Breast epithelium (tissue), 4 donors: Measurements from ENCODE around the gene ZC3H12D. TPM values are rescaled to one million over a fixed set of nuclear protein-coding genes. Genes with fewer than 3 reads are reported as not detected.

Experiments
- DNase-seq, 2 donors: peaks; one replicate each; pipeline ENCODE4 v3.0.0-alpha.2; 2019; ENCODE audit warnings: low spot score in 2 of 2
- H3K27ac ChIP-seq, 2 donors: fragments of 200-600 bp; sonication (generic) in 1 of 2; one replicate each; pipeline ENCODE4 v1.5.1; 2016 to 2019; ENCODE audit warnings: mild to moderate bottlenecking in 1 of 2
- H3K27me3 ChIP-seq, 2 donors: fragments of 200-600 bp; sonication (generic) in 1 of 2; one replicate each; pipeline versions ENCODE4 v1.5.1 to v1.6.0; 2017 to 2019; ENCODE audit warnings: control low read depth in 1 of 2, mild to moderate bottlenecking in 1 of 2
- H3K36me3 ChIP-seq: fragments of 200-600 bp; one replicate; pipeline ENCODE4 v1.5.1; 2019
- H3K4me1 ChIP-seq, 2 donors: fragments of 200-600 bp; sonication (generic); one replicate each; pipeline ENCODE4 v1.5.1; 2016 to 2019; ENCODE audit warnings: control low read depth in 1 of 2
- H3K4me3 ChIP-seq, 3 donors: fragments of 200-600 bp; sonication (generic); 1 replicate in 2 of 3; 2 replicates in 1 of 3; pipeline ENCODE4 v1.5.1; 2016 to 2019; ENCODE audit warnings: mild to moderate bottlenecking in 3 of 3, moderate library complexity in 2 of 3
- H3K9me3 ChIP-seq, 2 donors: fragments of 200-600 bp; sonication (generic) in 1 of 2; one replicate each; pipeline ENCODE4 v1.5.1; 2016 to 2019; ENCODE audit warnings: control low read depth in 1 of 2
- POLR2A ChIP-seq: fragments of 450-650 bp; IDR thresholded peaks from one replicate; pipeline ENCODE4 v1.6.1; 2016; ENCODE audit warnings: antibody characterized with exemption, mild to moderate bottlenecking, moderate library complexity
- POLR2AphosphoS5 ChIP-seq, 3 donors: sonication (generic); formaldehyde crosslinking; IDR thresholded peaks; one replicate each; pipeline ENCODE4 v1.6.1; 2017; ENCODE audit warnings: antibody characterized with exemption in 3 of 3
- intact Hi-C: fragments of 100-400 bp; cut with DNase I; formaldehyde crosslinking; loops from one replicate; pipeline ENCODE4 v1.15.1; 2023; ENCODE audit warnings: low total_unique reads
- total RNA-seq, 3 donors: library from RNA; depleted of rRNA; stranded (reverse); fragments of >200 nt; gene quantifications; one replicate each; pipeline ENCODE4 v1.1.0, GENCODE V29; 2016
- TF ChIP-seq, protein P1 (sequence below), 3 donors: fragments of 450-650 bp; IDR thresholded peaks; one replicate each; pipeline ENCODE4 v1.5.1; 2016 to 2017; ENCODE audit warnings: antibody characterized with exemption in 3 of 3, mild to moderate bottlenecking in 3 of 3, moderate library complexity in 3 of 3

ZC3H12D gene
- total RNA-seq, 3 donors from 2014 or later, result 2.3 to 6.4 (median 3.8) TPM

DNA sequence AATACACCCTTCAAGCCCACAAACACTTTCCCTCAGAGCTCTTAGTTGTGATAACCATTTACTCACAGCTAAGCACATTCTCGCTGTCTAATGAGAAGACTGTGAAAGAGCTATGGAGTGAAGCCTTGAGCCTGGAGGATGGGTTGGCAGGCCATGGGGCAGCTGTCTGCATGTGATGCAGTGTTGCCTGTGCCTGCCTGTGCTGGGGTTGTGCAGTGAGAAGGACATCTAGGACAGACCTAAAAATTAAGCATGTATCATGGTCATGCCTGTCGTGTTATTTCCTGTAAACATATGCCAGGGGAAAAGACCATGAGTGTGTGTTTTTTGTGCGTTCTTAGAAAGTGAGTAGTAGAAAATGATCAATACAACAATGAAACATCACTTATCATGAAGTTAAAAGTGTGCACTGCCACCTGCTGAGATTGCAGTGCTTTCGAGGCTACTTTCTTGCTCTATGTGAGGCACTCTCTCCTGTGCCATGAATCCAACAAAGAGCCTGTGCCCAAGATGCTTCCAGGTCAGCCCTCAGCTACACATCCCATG lies 8.1 kb upstream of the ZC3H12D start:
- no peaks in the 10 kb centered on the region for H3K9me3 ChIP-seq

DNA sequence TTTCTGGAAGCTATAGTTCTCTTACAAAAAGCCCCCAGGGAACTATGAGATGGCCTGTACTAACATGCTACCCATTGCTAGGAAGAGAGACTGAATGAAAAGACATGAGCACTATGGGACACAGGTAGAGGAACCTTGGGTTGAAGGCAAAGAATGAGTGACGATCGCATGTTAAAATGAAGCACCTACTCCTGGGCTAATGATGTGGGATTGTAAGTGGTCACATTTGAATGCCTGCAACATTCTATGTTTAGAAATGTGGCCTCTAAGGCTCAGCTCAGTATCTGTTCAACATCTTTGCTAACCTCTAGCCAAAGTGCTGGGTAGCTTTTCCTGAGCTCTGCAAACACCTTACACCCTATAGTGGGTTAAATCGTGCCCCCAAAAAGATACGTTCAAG lies 5.2 kb upstream of the ZC3H12D start:
- no peaks in the 10 kb centered on the region for H3K4me1 ChIP-seq
- TF ChIP-seq, protein P1, sequence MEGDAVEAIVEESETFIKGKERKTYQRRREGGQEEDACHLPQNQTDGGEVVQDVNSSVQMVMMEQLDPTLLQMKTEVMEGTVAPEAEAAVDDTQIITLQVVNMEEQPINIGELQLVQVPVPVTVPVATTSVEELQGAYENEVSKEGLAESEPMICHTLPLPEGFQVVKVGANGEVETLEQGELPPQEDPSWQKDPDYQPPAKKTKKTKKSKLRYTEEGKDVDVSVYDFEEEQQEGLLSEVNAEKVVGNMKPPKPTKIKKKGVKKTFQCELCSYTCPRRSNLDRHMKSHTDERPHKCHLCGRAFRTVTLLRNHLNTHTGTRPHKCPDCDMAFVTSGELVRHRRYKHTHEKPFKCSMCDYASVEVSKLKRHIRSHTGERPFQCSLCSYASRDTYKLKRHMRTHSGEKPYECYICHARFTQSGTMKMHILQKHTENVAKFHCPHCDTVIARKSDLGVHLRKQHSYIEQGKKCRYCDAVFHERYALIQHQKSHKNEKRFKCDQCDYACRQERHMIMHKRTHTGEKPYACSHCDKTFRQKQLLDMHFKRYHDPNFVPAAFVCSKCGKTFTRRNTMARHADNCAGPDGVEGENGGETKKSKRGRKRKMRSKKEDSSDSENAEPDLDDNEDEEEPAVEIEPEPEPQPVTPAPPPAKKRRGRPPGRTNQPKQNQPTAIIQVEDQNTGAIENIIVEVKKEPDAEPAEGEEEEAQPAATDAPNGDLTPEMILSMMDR (IDR thresholded peaks at IDR 0.05), result no peak
- no peak for TF ChIP-seq POLR2A
- TF ChIP-seq POLR2AphosphoS5 (IDR thresholded peaks at IDR 0.05), result no peak
- H3K27me3 ChIP-seq, result no peaks in the 10 kb centered on the region
- H3K9me3 ChIP-seq, result no peaks in the 10 kb centered on the region
- no peaks in the 10 kb centered on the region for H3K36me3 ChIP-seq
- no peak overlapping the region for H3K27ac ChIP-seq
- H3K4me3 ChIP-seq, result no peak overlapping the region
- intact Hi-C loops, result no loop called here
- DNase-seq, result no peak

More for the DNA sequence above, 8.1 kb upstream of the ZC3H12D start:
- TF ChIP-seq, protein P1 (IDR thresholded peaks at IDR 0.05), result no peak
- TF ChIP-seq POLR2A, result no peak
- no peak for TF ChIP-seq POLR2AphosphoS5 (IDR thresholded peaks at IDR 0.05)
- H3K4me3 ChIP-seq, result no peak overlapping the region
- no peak for DNase-seq
- no peaks in the 10 kb centered on the region for H3K36me3 ChIP-seq
- intact Hi-C loops, result no loop called here
- no peak overlapping the region for H3K27ac ChIP-seq
- H3K4me1 ChIP-seq, result no peaks in the 10 kb centered on the region
- no peaks in the 10 kb centered on the region for H3K27me3 ChIP-seq

GRCh38 chr6:149488815-149489214 lies 4.0 kb upstream of the ZC3H12D start:
- TF ChIP-seq POLR2A (no peak), POLR2AphosphoS5 (IDR thresholded peaks at IDR 0.05) (no peak)
- TF ChIP-seq, protein P1 (IDR thresholded peaks at IDR 0.05), result no peak
- no peak for DNase-seq
- no peaks in the 10 kb centered on the region for H3K9me3 ChIP-seq
- no peaks in the 10 kb centered on the region for H3K27me3 ChIP-seq
- H3K36me3 ChIP-seq, result no peaks in the 10 kb centered on the region
- intact Hi-C loops, result no loop called here
- no peaks in the 10 kb centered on the region for H3K4me1 ChIP-seq
- H3K4me3 ChIP-seq, result no peak overlapping the region
- H3K27ac ChIP-seq, result no peak overlapping the region

DNA sequence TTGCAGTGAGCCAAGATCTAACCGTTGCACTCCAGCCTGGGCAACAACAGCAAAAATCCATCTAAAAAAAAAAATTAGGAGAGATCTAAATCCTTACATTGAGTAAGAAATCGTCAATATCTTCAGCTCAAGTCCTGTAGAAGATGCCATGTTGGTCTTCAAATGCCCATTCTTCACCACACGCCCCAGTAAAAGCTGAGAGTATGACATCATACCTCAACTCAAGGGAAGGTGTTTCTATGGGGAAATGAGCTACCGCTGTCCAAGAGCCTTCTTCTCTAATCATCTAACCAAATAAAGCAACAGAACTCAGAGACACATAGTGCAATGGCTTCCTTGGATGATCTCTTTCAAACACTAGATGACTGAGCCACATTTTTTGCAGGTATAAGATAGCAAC lies 2.5 kb upstream of the ZC3H12D start:
- Histone ChIP-seq H3K4me3 (no peak overlapping the region), H3K27me3 (no peaks in the 10 kb centered on the region), H3K4me1 (peaks cover 0 to 2% of the 10 kb centered on the region in 2 donors), H3K27ac (no peak overlapping the region), H3K36me3 (no peaks in the 10 kb centered on the region), H3K9me3 (no peaks in the 10 kb centered on the region)
- intact Hi-C loops, result no loop called here
- DNase-seq, result no peak
- no peak for TF ChIP-seq POLR2A
- TF ChIP-seq, protein P1 (IDR thresholded peaks at IDR 0.05), result no peak
- no peak for TF ChIP-seq POLR2AphosphoS5 (IDR thresholded peaks at IDR 0.05)

- Histone ChIP-seq H3K4me1 (peaks cover 0 to 5% of the 10 kb centered on the region in 2 donors), H3K4me3 (peak overlapping the region in 1 of 3 donors; percentile 7), H3K27ac (peak overlapping the region in 1 of 2 donors; percentile 20), H3K27me3 (no peaks in the 10 kb centered on the region), H3K36me3 (no peaks in the 10 kb centered on the region), H3K9me3 (no peaks in the 10 kb centered on the region)
- DNase-seq, result no peak
- intact Hi-C loops, result no loop called here
- TF ChIP-seq POLR2AphosphoS5 (IDR thresholded peaks at IDR 0.05), result no peak
- no peak for TF ChIP-seq POLR2A
- TF ChIP-seq, protein P1 (IDR thresholded peaks at IDR 0.05), result no peak
Observed at GRCh38 chr6:149483849-149484655, 762 bp downstream of the ZC3H12D start.
